ENCODE results near the gene HSPB9. TPM values are rescaled to one million over a fixed set of nuclear protein-coding genes. Genes with fewer than 3 reads are reported as not detected.
A peak's percentile ranks its signal among the peaks of the same experiment; 100 is the strongest.

Gene HSPB9
- total and polyA plus RNA-seq, 9 of the 15 experiments (the other 6 are each of a cell fraction or from before 2014, with no cell fraction given) = 0.04 to 0.16 (median 0.08) TPM; not detected in 3

DNA sequence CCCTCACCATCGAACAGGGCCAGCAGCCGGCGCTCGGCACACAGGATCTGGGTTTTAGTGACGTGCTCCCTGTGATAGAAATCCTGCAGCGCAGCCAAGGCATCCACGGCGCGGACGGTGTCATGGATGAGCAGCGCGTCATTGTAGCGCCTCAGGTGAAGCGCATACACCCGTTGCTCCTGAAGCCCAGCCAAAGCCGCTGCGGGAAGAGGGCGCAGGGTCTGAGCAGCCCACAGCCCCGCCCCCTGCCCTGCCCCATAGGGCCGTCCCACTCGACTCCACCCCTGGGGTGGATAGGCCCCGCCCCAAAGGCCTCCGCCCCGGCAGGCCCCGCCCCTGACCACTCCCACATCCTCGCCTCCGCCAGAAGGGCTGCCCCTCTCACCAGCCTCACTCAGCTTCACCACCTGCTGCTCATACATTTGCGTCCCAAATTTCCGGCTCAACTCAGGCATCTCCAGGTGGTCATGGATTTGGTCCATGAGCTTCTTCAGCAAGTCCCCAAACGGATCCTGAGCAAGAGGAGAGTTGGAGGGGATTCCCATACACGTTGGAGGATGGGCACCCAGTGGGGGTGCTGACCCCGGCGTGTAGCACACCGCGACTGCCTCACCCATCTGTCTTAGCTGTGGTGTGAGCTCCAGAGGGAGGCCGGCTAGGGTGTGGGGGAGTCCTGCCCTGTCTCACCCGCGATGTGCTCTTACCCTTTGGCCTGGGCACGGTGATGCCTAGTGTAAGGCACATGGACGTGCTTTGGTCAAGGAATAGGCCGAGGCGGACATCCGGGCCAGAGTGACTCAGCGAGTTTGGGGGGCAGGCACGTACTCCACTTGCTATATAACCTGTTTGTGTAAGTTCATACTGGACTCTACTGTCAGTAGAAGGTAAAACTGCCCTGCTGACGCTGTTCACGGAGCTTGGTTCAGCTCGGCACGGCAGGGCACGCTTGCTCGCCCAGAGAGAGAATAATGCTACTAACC, 14.7 kb upstream of the HSPB9 start (continued):
- TF ChIP-seq, protein P1, sequence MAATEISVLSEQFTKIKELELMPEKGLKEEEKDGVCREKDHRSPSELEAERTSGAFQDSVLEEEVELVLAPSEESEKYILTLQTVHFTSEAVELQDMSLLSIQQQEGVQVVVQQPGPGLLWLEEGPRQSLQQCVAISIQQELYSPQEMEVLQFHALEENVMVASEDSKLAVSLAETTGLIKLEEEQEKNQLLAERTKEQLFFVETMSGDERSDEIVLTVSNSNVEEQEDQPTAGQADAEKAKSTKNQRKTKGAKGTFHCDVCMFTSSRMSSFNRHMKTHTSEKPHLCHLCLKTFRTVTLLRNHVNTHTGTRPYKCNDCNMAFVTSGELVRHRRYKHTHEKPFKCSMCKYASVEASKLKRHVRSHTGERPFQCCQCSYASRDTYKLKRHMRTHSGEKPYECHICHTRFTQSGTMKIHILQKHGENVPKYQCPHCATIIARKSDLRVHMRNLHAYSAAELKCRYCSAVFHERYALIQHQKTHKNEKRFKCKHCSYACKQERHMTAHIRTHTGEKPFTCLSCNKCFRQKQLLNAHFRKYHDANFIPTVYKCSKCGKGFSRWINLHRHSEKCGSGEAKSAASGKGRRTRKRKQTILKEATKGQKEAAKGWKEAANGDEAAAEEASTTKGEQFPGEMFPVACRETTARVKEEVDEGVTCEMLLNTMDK (IDR thresholded peaks at IDR 0.05; ENCODE audit: borderline replicate concordance, insufficient read depth, low read depth, low read length, poor library complexity, severe bottlenecking) = no peak
- TF ChIP-seq, protein P2, sequence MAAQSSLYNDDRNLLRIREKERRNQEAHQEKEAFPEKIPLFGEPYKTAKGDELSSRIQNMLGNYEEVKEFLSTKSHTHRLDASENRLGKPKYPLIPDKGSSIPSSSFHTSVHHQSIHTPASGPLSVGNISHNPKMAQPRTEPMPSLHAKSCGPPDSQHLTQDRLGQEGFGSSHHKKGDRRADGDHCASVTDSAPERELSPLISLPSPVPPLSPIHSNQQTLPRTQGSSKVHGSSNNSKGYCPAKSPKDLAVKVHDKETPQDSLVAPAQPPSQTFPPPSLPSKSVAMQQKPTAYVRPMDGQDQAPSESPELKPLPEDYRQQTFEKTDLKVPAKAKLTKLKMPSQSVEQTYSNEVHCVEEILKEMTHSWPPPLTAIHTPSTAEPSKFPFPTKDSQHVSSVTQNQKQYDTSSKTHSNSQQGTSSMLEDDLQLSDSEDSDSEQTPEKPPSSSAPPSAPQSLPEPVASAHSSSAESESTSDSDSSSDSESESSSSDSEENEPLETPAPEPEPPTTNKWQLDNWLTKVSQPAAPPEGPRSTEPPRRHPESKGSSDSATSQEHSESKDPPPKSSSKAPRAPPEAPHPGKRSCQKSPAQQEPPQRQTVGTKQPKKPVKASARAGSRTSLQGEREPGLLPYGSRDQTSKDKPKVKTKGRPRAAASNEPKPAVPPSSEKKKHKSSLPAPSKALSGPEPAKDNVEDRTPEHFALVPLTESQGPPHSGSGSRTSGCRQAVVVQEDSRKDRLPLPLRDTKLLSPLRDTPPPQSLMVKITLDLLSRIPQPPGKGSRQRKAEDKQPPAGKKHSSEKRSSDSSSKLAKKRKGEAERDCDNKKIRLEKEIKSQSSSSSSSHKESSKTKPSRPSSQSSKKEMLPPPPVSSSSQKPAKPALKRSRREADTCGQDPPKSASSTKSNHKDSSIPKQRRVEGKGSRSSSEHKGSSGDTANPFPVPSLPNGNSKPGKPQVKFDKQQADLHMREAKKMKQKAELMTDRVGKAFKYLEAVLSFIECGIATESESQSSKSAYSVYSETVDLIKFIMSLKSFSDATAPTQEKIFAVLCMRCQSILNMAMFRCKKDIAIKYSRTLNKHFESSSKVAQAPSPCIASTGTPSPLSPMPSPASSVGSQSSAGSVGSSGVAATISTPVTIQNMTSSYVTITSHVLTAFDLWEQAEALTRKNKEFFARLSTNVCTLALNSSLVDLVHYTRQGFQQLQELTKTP (IDR thresholded peaks at IDR 0.05; ENCODE audit: low read depth in 1 of 2, partially characterized antibody in 2 of 2) = no peak
- TF ChIP-seq ZNF561 (CRISPR knock-in tag; conservative IDR thresholded peaks at IDR 0.05) (no peak), MBD2 (IDR thresholded peaks at IDR 0.05; ENCODE audit: borderline replicate concordance, low read depth) (no peak; the same call in 1 of the 2 replicates), CCAR2 (IDR thresholded peaks at IDR 0.05; ENCODE audit: low read depth, low read length) (no peak), RBM34 (IDR thresholded peaks at IDR 0.05; ENCODE audit: borderline replicate concordance, insufficient read depth, low read length) (no peak), ZNF785 (CRISPR knock-in tag; IDR thresholded peaks at IDR 0.05) (no peak), KLF10 (CRISPR knock-in tag; IDR thresholded peaks at IDR 0.05) (no peak), ZNF707 (CRISPR knock-in tag; conservative IDR thresholded peaks at IDR 0.05) (no peak), E2F3 (CRISPR knock-in tag; IDR thresholded peaks at IDR 0.05) (peak; percentile 78; the same call in 1 of the 2 replicates), XRCC5 (IDR thresholded peaks at IDR 0.05; ENCODE audit: low read depth, low read length) (0 out of 2 replicates have a peak, but pooled peaks have one; percentile 25), TCF3 (CRISPR knock-in tag; IDR thresholded peaks at IDR 0.05) (no peak), MAFF (IDR thresholded peaks at IDR 0.05; ENCODE audit: low read length) (no peak), MYBL2 (IDR thresholded peaks at IDR 0.05; ENCODE audit: low read depth) (no peak), MYBL2 (CRISPR knock-in tag; IDR thresholded peaks at IDR 0.05; ENCODE audit: borderline replicate concordance) (no peak)
- TF ChIP-seq, protein P3, sequence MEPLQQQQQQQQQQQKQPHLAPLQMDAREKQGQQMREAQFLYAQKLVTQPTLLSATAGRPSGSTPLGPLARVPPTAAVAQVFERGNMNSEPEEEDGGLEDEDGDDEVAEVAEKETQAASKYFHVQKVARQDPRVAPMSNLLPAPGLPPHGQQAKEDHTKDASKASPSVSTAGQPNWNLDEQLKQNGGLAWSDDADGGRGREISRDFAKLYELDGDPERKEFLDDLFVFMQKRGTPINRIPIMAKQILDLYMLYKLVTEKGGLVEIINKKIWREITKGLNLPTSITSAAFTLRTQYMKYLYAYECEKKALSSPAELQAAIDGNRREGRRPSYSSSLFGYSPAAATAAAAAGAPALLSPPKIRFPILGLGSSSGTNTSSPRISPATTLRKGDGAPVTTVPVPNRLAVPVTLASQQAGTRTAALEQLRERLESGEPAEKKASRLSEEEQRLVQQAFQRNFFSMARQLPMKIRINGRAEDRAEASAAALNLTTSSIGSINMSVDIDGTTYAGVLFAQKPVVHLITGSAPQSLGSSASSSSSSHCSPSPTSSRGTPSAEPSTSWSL (CRISPR knock-in tag; IDR thresholded peaks at IDR 0.05; ENCODE audit: borderline replicate concordance) = no peak
- TF ChIP-seq, protein P4, sequence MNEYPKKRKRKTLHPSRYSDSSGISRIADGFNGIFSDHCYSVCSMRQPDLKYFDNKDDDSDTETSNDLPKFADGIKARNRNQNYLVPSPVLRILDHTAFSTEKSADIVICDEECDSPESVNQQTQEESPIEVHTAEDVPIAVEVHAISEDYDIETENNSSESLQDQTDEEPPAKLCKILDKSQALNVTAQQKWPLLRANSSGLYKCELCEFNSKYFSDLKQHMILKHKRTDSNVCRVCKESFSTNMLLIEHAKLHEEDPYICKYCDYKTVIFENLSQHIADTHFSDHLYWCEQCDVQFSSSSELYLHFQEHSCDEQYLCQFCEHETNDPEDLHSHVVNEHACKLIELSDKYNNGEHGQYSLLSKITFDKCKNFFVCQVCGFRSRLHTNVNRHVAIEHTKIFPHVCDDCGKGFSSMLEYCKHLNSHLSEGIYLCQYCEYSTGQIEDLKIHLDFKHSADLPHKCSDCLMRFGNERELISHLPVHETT (CRISPR knock-in tag; conservative IDR thresholded peaks at IDR 0.05 in 1 of 2, IDR thresholded peaks at IDR 0.05 in 1 of 2) = no peak
